Adrenal gland (tissue), 12 donors: ENCODE measurements around the gene CATSPERB. TPM values are rescaled to one million over a fixed set of nuclear protein-coding genes. Genes with fewer than 3 reads are reported as not detected.
"Not testable (repeated sequence)": the region's sequence is repeated elsewhere in the genome, so short reads cannot be mapped to it uniquely, and the experiment has no call there.

Experiments used
- DNase-seq, 7 donors: peaks; one replicate each; pipeline ENCODE4 v3.0.0-alpha.2; 2019 to 2020
- H3K27ac ChIP-seq, 5 donors: fragments of 200-600 bp; sonication (generic) in 4 of 5; 1 replicate in 3 of 5; 2 replicates in 2 of 5; pipeline versions ENCODE4 v1.5.1 to v1.8.0; 2016 to 2020; ENCODE audit warnings: mild to moderate bottlenecking in 1 of 5
- H3K27me3 ChIP-seq: fragments of 200-600 bp; 2 replicates; pipeline ENCODE4 v1.8.0; 2021
- H3K36me3 ChIP-seq, 2 donors: fragments of 200-600 bp; replicated peaks in 1 of 2; 1 replicate in 1 of 2; 2 replicates in 1 of 2; pipeline versions ENCODE4 v1.5.1 to v1.8.0; 2018 to 2022
- H3K4me1 ChIP-seq, 2 donors: fragments of 200-600 bp; replicated peaks in 1 of 2; 1 replicate in 1 of 2; 2 replicates in 1 of 2; pipeline versions ENCODE4 v1.5.1 to v1.8.0; 2018 to 2021
- H3K4me3 ChIP-seq, 4 donors: fragments of 200-600 bp; sonication (generic) in 3 of 4; one replicate each; pipeline ENCODE4 v1.5.1; 2016 to 2018
- H3K9me3 ChIP-seq, 3 donors: fragments of 200-600 bp; sonication (generic) in 1 of 3; replicated peaks in 1 of 3; 1 replicate in 2 of 3; 2 replicates in 1 of 3; pipeline versions ENCODE4 v1.5.1 to v1.8.0; 2016 to 2021
- POLR2A ChIP-seq, 2 donors: fragments of 450-650 bp; IDR thresholded peaks; one replicate each; pipeline ENCODE4 v1.6.1; 2017; ENCODE audit warnings: antibody characterized with exemption in 2 of 2, mild to moderate bottlenecking in 2 of 2, moderate library complexity in 1 of 2
- WGBS, 4 donors: extraction: QIAGEN DNeasy Blood & Tissue Kit in 2 of 4; methylation state at CpG; one replicate each; pipeline versions ENCODE4 v1.1.5 to v1.1.7; 2013 to 2017; 5-methylcytosine and 5-hydroxymethylcytosine counted together
- intact Hi-C, 2 donors: fragments of 100-400 bp; cut with DNase I; formaldehyde crosslinking; loops; one replicate each; pipeline versions ENCODE4 v1.14.1 to v1.15.0; 2022 to 2023
- polyA plus RNA-seq, 3 donors: library from polyadenylated mRNA; stranded (reverse); fragments of 200-250 nt in 2 of 3; fragments of 350-450 nt in 1 of 3; fragmentation: Illumina TruSeq in 1 of 3; extraction: RNeasy Lipid Tissue Mini Kit (QIAGEN cat#74804) in 1 of 3; gene quantifications; one replicate each; pipeline ENCODE4 v1.2.3, GENCODE V29; 2013 to 2014
- total RNA-seq, 9 donors: library from RNA; depleted of rRNA in 4 of 9; stranded (reverse); fragments of >200 nt in 4 of 9; fragments of 120-200 nt in 1 of 9; fragmentation: NEBNext Ultra II Directional in 1 of 9; extraction: Animal tissue kit (Norgen Biotek cat#: 25700) in 1 of 9; gene quantifications; one replicate each; pipeline versions ENCODE4 v1.1.0 to v1.2.4, GENCODE V29; 2013 to 2023
- TF ChIP-seq, protein P1 (sequence below), 6 experiments: fragments of 450-650 bp in 4 of 6; fragments of 200-600 bp in 2 of 6; sonication (generic) in 1 of 6; IDR thresholded peaks; 1 replicate in 5 of 6; 2 replicates in 1 of 6; pipeline versions ENCODE4 v1.5.1 to v1.8.0; 2016 to 2021; ENCODE audit warnings: antibody characterized with exemption in 6 of 6, mild to moderate bottlenecking in 2 of 6, moderate library complexity in 1 of 6
- donor health status: healthy with polysubstance abuse.
- donor health status: Bipolar disorder and iron deficiency.
- donor health status: DM: yes; HTN: yes; CAD: no.
- donor health status: DM: no; HTN: no; CAD: no.
- donor health status: DM: no; HTN: no; CAD: no.
- donor health status: DM: yes; HTN: yes; CAD: no.

CATSPERB gene
- total and polyA plus RNA-seq, 12 donors = 0.11 to 3.2 (median 0.70) TPM; not detected in 2

DNA sequence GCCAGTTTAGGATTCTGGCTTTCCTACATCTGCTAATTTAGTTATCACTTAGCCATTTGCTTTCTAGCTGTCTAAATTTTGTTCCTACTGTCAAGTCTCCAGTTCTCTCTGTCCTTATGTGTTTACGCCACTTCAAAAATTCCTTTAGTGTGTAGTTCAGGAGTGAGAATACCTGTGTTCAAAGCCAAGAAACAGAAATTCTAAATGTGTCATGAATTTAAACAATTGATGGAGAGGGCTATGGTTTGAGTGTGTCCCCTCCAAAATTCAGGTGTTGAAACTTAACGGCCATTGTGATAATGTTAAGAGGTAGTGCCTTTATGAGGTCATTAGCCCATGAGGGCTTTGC lies 11.4 kb upstream of the CATSPERB start:
- H3K36me3 ChIP-seq = no peaks in the 10 kb centered on the region
- no peaks in the 10 kb centered on the region for H3K4me1 ChIP-seq
- intact Hi-C loops = no loop called here
- 81 to 92% (median 85%) methylated on average over 2 of the region's 2 CpGs for WGBS, 4 donors
- no peak overlapping the region for H3K4me3 ChIP-seq
- no peaks in the 10 kb centered on the region for H3K27me3 ChIP-seq
- H3K27ac ChIP-seq = no peak overlapping the region
- TF ChIP-seq, protein P1, sequence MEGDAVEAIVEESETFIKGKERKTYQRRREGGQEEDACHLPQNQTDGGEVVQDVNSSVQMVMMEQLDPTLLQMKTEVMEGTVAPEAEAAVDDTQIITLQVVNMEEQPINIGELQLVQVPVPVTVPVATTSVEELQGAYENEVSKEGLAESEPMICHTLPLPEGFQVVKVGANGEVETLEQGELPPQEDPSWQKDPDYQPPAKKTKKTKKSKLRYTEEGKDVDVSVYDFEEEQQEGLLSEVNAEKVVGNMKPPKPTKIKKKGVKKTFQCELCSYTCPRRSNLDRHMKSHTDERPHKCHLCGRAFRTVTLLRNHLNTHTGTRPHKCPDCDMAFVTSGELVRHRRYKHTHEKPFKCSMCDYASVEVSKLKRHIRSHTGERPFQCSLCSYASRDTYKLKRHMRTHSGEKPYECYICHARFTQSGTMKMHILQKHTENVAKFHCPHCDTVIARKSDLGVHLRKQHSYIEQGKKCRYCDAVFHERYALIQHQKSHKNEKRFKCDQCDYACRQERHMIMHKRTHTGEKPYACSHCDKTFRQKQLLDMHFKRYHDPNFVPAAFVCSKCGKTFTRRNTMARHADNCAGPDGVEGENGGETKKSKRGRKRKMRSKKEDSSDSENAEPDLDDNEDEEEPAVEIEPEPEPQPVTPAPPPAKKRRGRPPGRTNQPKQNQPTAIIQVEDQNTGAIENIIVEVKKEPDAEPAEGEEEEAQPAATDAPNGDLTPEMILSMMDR (IDR thresholded peaks at IDR 0.05) = no peak
- TF ChIP-seq POLR2A (IDR thresholded peaks at IDR 0.05) = no peak
- no peak for DNase-seq
- no peaks in the 10 kb centered on the region for H3K9me3 ChIP-seq

DNA sequence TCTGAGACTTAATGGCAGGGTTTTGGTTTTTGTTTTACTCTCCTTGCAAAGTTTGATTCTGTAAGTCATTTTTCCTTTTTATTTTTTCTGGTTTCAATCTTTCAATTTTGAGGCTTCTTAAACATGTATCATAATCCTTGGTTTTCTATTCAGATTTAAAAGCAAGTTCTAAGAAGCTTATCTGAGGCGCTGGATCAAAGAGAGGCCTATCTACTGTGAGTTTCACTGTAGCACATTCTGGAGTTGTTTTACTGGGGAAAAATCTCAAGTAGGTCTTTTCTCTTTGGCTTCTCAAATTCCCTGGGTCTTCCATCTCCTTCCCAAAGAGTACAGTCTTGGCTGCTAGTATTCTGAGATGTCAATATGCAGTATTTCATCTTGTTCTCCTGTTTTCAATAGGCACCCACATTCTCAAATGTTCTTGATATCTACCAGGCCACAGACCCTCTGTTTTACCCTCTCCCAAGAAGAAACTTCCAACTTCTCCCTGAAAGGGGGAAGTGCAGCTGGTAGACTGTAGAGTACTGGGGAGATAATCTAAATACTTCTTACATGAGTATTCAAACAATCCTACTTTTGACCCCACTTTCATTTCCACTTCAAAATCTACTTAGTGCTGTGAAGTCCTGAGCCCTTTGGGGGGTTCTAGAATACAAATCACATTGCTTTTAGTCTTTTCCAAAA lies 10.9 kb upstream of the CATSPERB start:
- Histone ChIP-seq H3K27me3 (no peaks in the 10 kb centered on the region), H3K36me3 (no peaks in the 10 kb centered on the region), H3K9me3 (no peaks in the 10 kb centered on the region), H3K4me1 (no peaks in the 10 kb centered on the region), H3K4me3 (no peak overlapping the region), H3K27ac (no peak overlapping the region)
- WGBS, 4 donors = 85 to 97% (median 92%) methylated on average over 1 of the region's 1 CpG
- TF ChIP-seq, protein P1 (IDR thresholded peaks at IDR 0.05) = no peak
- TF ChIP-seq POLR2A (IDR thresholded peaks at IDR 0.05) = no peak
- intact Hi-C loops = no loop called here
- DNase-seq = no peak

DNA sequence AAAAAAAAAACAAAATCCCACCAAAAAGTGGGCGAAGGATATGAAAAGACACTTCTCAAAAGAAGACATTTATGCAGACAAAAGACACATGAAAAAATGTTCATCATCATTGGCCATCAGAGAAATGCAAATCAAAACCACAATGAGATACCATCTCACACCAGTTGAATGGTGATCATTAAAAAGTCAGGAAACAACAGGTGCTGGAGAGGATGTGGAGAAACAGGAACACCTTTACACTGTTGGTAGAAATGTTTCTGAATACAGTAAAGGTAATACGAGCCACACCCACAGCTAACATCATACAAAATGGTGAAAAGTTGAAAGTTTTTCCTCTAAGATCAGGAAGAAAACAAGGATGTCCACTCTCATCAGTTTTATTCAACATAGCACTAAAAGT lies 8.0 kb upstream of the CATSPERB start:
- H3K4me1 ChIP-seq, H3K27me3 ChIP-seq, DNase-seq, intact Hi-C loops, H3K9me3 ChIP-seq, H3K27ac ChIP-seq, H3K36me3 ChIP-seq, H3K4me3 ChIP-seq: not testable (repeated sequence)
- 64 to 84% (median 80%) methylated on average over 2 of the region's 2 CpGs for WGBS, 4 donors

DNA sequence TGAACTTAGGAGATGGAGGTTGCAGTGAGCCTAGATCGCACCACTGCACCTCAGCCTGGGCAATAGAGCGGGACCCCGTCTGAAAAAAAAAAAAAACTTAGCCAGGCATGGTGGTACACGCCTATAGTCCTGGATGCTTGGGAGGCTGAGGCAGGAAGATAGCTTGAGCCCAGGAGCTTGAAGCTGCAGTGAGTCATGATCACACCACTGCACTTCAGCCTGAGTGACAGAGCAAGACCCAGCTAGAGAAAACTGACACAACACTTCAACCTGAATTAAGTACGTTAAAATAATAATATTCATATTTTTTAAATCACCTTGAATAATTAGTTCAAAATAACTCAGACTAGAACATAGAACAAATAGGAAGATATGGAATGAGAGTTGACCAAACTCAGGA lies 5.7 kb upstream of the CATSPERB start:
- TF ChIP-seq, protein P1 (IDR thresholded peaks at IDR 0.05) = no peak
- TF ChIP-seq POLR2A (IDR thresholded peaks at IDR 0.05) = no peak
- no peak for DNase-seq
- Histone ChIP-seq H3K36me3 (no peaks in the 10 kb centered on the region), H3K27me3 (peaks cover 6% of the 10 kb centered on the region), H3K4me1 (no peaks in the 10 kb centered on the region), H3K9me3 (no peaks in the 10 kb centered on the region), H3K4me3 (no peak overlapping the region), H3K27ac (no peak overlapping the region)
- 79 to 92% (median 90%) methylated on average over 4 to 5 of the region's 5 CpGs for WGBS, 4 donors
- intact Hi-C loops = no loop called here

DNA sequence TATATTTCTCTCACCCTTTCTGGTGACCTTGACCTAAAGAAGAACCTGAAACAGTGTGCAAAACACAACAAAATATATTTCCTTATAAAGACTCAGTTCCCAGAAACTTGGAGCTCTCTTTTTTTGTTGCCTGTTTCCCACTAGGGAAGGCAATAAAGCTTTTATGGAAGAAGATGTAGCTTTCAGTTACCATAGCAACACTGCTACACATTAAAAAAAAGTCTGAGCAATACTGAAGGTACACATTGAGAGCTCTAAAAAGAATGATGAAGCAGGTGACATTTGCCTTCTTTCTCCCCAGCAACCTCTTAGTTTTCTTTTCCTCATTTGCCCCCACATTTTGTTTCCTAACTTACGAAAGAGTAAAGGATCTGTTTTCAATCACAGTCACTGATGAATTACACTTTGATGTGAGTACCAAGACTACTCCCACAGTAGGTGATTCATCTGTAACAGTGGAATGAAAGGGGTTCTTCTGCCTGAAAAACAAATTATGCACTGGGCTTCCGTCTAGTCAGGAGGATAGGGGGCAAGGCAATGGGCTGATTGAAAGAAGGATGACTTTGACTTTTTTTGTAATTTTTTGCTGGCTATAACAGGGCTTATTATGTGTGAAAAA lies 1.1 kb upstream of the CATSPERB start:
- H3K27ac ChIP-seq = no peak overlapping the region
- 26 to 39% (median 32%) methylated on average over 2 of the region's 2 CpGs for WGBS, 4 donors
- no peak for DNase-seq
- no peaks in the 10 kb centered on the region for H3K9me3 ChIP-seq
- TF ChIP-seq, protein P1 (IDR thresholded peaks at IDR 0.05) = no peak
- TF ChIP-seq POLR2A (IDR thresholded peaks at IDR 0.05) = no peak
- no peaks in the 10 kb centered on the region for H3K4me1 ChIP-seq
- intact Hi-C loops = no loop called here
- no peak overlapping the region for H3K4me3 ChIP-seq
- no peaks in the 10 kb centered on the region for H3K36me3 ChIP-seq
- H3K27me3 ChIP-seq = peaks cover 6% of the 10 kb centered on the region
